GM19025 (cell line): Measurements from ENCODE around the gene CDO1.

Experiments used
- ATAC-seq: cut with Tn5 transposase; IDR thresholded peaks from one replicate; pipeline ENCODE4 v1.9.1; 2021; ENCODE audit warnings: mild to moderate bottlenecking, low read depth, moderate library complexity; ENCODE audit not compliant: unreplicated experiment

The CDO1 gene

GRCh38 chr5:115816226-115817081, at the start of gene CDO1:
CDO1 (minus strand) TSS chr5:115816659; CDS start chr5:115816397, 262 bp downstream.
- no peak for ATAC-seq

- ATAC-seq, result no peak
Measured at GRCh38 chr5:115859378-115859777, 42.9 kb upstream of the CDO1 start.

- ATAC-seq, result no peak
Measured at GRCh38 chr5:115858396-115858795, 41.9 kb upstream of the CDO1 start.

- ATAC-seq, result no peak
Measured at GRCh38 chr5:115857626-115858349, 41.3 kb upstream of the CDO1 start.

GRCh38 chr5:115857057-115857479, 40.6 kb upstream of the CDO1 start:
- no peak for ATAC-seq

- ATAC-seq, result no peak
Measured at GRCh38 chr5:115855959-115856358, 39.5 kb upstream of the CDO1 start.

- ATAC-seq, result no peak
Measured at GRCh38 chr5:115854139-115854538, 37.7 kb upstream of the CDO1 start.

- ATAC-seq, result no peak
Measured at GRCh38 chr5:115850744-115851416, 34.4 kb upstream of the CDO1 start.

- no peak for ATAC-seq
Measured at GRCh38 chr5:115849258-115849798, 32.9 kb upstream of the CDO1 start.

GRCh38 chr5:115847290-115847689, 30.8 kb upstream of the CDO1 start:
- no peak for ATAC-seq

- no peak for ATAC-seq
Measured at GRCh38 chr5:115844321-115844817, 27.9 kb upstream of the CDO1 start.

GRCh38 chr5:115843444-115844130, 27.1 kb upstream of the CDO1 start:
- ATAC-seq, result no peak

GRCh38 chr5:115842952-115843351, 26.5 kb upstream of the CDO1 start:
- no peak for ATAC-seq

- ATAC-seq, result peak; percentile 19
Measured at GRCh38 chr5:115842089-115842935, 25.9 kb upstream of the CDO1 start.

- ATAC-seq, result peak; percentile 70
Measured at GRCh38 chr5:115841382-115842088, 25.1 kb upstream of the CDO1 start, which contains the start of the genes AP3S1 and ATG12. AP3S1 (plus strand) TSS chr5:115841935; CDS start chr5:115842038, 103 bp downstream. ATG12 (minus strand) TSS chr5:115841565; CDS start chr5:115841552, 13 bp downstream.

GRCh38 chr5:115840873-115841272, 24.4 kb upstream of the CDO1 start:
- no peak for ATAC-seq

- no peak for ATAC-seq
Measured at GRCh38 chr5:115838885-115839518, 22.5 kb upstream of the CDO1 start.

- no peak for ATAC-seq
Measured at GRCh38 chr5:115835481-115835880, 19.0 kb upstream of the CDO1 start.
